ENCODE measurements around the gene TCFL5. TPM values are rescaled to one million over a fixed set of nuclear protein-coding genes. Genes with fewer than 3 reads are reported as not detected.

TCFL5 gene
- total RNA-seq, 4 donors from 2014 or later = 12.0 to 28.9 (median 13.8) TPM

DNA sequence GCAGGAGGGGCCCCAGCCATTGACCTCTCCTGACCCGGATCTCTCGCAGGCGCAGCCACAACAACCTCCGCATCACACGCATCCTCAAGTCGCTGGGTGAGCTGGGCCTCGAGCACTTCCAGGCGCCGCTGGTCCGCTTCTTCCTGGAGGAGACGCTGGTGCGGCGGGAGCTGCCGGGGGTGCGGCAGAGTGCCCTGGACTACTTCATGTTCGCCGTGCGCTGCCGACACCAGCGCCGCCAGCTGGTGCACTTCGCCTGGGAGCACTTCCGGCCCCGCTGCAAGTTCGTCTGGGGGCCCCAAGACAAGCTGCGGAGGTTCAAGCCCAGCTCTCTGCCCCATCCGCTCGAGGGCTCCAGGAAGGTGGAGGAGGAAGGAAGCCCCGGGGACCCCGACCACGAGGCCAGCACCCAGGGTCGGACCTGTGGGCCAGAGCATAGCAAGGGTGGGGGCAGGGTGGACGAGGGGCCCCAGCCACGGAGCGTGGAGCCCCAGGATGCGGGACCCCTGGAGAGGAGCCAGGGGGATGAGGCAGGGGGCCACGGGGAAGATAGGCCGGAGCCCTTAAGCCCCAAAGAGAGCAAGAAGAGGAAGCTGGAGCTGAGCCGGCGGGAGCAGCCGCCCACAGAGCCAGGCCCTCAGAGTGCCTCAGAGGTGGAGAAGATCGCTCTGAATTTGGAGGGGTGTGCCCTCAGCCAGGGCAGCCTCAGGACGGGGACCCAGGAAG is 49.3 kb downstream of the TCFL5 start:
- no peak for TF ChIP-seq POLR2AphosphoS5 (IDR thresholded peaks at IDR 0.05)
- TF ChIP-seq POLR2A (IDR thresholded peaks at IDR 0.05) = no peak
- TF ChIP-seq, protein P1, sequence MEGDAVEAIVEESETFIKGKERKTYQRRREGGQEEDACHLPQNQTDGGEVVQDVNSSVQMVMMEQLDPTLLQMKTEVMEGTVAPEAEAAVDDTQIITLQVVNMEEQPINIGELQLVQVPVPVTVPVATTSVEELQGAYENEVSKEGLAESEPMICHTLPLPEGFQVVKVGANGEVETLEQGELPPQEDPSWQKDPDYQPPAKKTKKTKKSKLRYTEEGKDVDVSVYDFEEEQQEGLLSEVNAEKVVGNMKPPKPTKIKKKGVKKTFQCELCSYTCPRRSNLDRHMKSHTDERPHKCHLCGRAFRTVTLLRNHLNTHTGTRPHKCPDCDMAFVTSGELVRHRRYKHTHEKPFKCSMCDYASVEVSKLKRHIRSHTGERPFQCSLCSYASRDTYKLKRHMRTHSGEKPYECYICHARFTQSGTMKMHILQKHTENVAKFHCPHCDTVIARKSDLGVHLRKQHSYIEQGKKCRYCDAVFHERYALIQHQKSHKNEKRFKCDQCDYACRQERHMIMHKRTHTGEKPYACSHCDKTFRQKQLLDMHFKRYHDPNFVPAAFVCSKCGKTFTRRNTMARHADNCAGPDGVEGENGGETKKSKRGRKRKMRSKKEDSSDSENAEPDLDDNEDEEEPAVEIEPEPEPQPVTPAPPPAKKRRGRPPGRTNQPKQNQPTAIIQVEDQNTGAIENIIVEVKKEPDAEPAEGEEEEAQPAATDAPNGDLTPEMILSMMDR (IDR thresholded peaks at IDR 0.05) = no peak
- TF ChIP-seq EP300 (IDR thresholded peaks at IDR 0.05) = no peak
- Histone ChIP-seq H3K36me3 (peaks cover 0 to 69% of the 10 kb centered on the region in 2 donors), H3K9me3 (no peaks in the 10 kb centered on the region), H3K4me3 (no peak overlapping the region), H3K27ac (no peak overlapping the region), H3K27me3 (peaks cover 32% of the 10 kb centered on the region), H3K4me1 (peaks cover 0 to 42% (median 28%) of the 10 kb centered on the region in 3 donors)
- WGBS, 2 donors (ENCODE audit: low coverage in 1 of 2) = 93% methylated on average over 3 of the region's 43 CpGs; no CpG with 5 or more reads in 1 of the 2 donors
- no peak for ATAC-seq

DNA sequence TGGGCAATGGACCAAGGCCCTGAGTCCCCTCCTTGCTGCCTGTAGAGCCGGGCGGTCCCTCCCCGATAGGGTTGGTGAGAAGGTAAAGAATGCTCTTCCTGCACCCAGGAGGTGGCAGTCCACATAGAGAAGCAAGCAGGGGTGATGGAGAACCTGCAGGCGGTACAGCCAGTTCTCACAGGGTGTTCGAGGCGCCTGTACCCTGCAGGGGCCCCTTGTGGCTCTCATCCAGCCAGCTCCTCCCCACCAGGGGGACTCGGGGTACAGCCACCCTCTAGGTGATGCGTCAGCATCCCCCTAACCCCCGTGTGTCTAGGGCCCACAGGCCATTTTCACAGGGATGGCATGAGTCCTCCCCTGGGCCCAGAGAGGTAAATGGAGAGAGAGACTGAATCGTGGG is 49.9 kb downstream of the TCFL5 start:
- H3K4me3 ChIP-seq = no peak overlapping the region
- ATAC-seq = no peak
- TF ChIP-seq POLR2AphosphoS5 (IDR thresholded peaks at IDR 0.05) = no peak
- 60% methylated on average over 1 of the region's 10 CpGs; no CpG with 5 or more reads in 1 of the 2 donors for WGBS, 2 donors (ENCODE audit: low coverage in 1 of 2)
- H3K4me1 ChIP-seq = peaks cover 0 to 42% (median 30%) of the 10 kb centered on the region in 3 donors
- H3K27me3 ChIP-seq = peaks cover 26% of the 10 kb centered on the region
- peaks cover 0 to 75% of the 10 kb centered on the region in 2 donors for H3K36me3 ChIP-seq
- no peaks in the 10 kb centered on the region for H3K9me3 ChIP-seq
- no peak overlapping the region for H3K27ac ChIP-seq

DNA sequence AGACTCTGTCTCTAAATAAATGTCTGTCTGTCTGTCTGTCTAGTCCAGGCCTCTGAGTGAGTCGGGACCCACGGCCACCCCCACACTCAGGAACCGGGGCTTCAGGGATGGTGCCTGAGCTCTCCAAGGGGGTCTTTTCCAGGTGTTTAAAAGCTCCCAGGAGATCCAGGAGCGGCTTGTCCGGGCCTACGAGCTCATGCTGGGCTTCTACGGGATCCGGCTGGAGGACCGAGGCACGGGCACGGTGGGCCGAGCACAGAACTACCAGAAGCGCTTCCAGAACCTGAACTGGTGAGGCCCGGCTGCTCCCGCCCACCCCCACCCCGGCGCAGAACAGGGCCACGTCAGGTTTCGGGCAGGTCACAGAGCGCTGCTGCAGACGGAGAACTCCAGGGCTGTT is 50.3 kb downstream of the TCFL5 start:
- H3K27ac ChIP-seq = no peak overlapping the region
- H3K4me1 ChIP-seq = peaks cover 0 to 42% (median 31%) of the 10 kb centered on the region in 3 donors
- no peaks in the 10 kb centered on the region for H3K9me3 ChIP-seq
- peaks cover 22% of the 10 kb centered on the region for H3K27me3 ChIP-seq
- WGBS, 2 donors (ENCODE audit: low coverage in 1 of 2) = 70% methylated on average over 2 of the region's 21 CpGs; no CpG with 5 or more reads in 1 of the 2 donors
- ATAC-seq = no peak
- no peak overlapping the region for H3K4me3 ChIP-seq
- peaks cover 0 to 79% of the 10 kb centered on the region in 2 donors for H3K36me3 ChIP-seq
- TF ChIP-seq POLR2A (IDR thresholded peaks at IDR 0.05) (no peak), EP300 (IDR thresholded peaks at IDR 0.05) (no peak), POLR2AphosphoS5 (IDR thresholded peaks at IDR 0.05) (no peak)
- TF ChIP-seq, protein P1 (IDR thresholded peaks at IDR 0.05) = no peak

DNA sequence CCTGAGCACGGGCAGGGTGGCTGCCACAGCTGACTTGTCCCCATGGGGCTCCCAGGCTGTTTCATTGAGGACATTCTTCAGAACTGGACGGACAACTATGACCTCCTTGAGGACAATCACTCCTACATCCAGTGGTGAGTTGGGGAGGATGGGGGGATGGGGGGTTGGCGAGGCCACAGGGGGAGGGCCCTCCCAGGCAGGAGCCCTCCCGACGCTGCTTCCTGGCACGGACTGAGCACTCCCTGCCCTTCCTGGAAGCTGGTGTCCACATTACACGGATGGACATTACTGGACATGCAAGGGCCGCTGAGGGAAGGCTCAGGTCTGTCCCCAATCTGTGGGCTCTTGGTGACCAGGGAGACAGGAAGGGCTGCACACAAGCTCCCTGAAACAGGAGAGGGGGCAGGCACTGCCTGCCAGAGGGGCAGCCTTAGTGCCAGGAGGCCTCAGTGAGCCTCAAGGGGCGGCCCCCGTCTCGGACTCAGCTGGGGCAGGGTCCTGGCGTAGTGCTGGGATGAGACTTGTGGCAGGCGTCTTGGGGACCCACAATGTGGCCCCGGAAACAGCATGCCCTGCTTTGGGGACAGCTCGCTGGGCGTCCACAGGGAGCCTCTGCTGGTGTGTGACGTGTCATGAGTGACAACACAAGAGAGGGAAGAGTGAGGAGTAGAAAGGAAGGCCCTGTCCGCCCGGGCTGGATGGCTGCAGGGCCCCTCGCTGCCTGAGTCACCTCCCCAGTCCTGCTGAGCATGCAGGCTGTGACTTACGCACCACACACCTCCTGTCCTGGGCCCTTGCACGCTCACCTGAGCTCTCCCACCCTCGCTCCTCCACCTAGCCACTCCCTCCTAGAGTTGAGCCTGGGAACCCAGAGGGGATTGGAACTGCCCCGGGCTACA is 51.8 kb downstream of the TCFL5 start:
- 81 to 94% methylated on average over 4 to 6 of the region's 24 CpGs for WGBS, 2 donors (ENCODE audit: low coverage in 1 of 2)
- TF ChIP-seq POLR2AphosphoS5 (IDR thresholded peaks at IDR 0.05) (no peak), POLR2A (IDR thresholded peaks at IDR 0.05) (no peak), EP300 (IDR thresholded peaks at IDR 0.05) (no peak)
- TF ChIP-seq, protein P1 (IDR thresholded peaks at IDR 0.05) = no peak

DNA sequence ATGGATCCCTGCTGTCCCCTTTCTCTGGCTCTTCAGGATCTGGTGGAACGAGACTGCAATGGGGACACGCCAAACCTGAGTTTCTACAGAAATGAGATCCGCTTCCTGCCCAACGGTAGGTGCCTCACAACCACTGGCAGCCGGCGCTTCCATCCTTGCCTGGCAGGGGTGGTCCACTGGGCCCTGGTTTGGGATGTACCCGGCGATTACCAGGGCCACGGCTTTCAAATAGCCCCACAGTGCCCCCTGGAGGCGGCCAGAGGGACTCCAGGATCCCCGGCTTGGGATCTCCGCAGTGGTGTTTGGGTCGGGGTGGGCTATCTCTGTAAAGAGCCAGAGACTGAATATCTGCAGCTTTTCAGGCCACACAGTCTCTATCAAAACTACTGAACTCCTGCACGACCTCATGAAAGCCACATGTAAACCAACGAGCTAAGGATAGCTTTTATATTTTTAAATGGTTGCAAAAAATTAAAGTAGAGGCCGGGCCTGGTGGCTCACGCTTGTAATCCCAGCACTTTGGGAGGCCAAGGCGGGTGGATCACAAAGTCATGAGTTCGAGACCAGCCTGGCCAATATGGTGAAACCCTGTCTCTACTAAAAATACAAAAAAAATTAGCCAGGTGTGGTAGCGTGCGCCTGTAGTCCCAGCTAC is 53.3 kb downstream of the TCFL5 start:
- Histone ChIP-seq H3K4me1 (peaks cover 0 to 41% (median 23%) of the 10 kb centered on the region in 3 donors), H3K9me3 (no peaks in the 10 kb centered on the region), H3K27me3 (no peaks in the 10 kb centered on the region), H3K4me3 (no peak overlapping the region), H3K27ac (no peak overlapping the region), H3K36me3 (peaks cover 0 to 71% of the 10 kb centered on the region in 2 donors)
- no peak for TF ChIP-seq POLR2AphosphoS5 (IDR thresholded peaks at IDR 0.05)
- no peak for TF ChIP-seq POLR2A (IDR thresholded peaks at IDR 0.05)
- TF ChIP-seq, protein P1 (IDR thresholded peaks at IDR 0.05) = peak in 3 of 4 experiments; percentile 76 to 93 (median 84)
- no peak for TF ChIP-seq EP300 (IDR thresholded peaks at IDR 0.05)
- 66 to 80% methylated on average over 4 to 8 of the region's 21 CpGs for WGBS, 2 donors (ENCODE audit: low coverage in 1 of 2)
- peak; percentile 43 for ATAC-seq

More for the DNA sequence above, 51.8 kb downstream of the TCFL5 start:
- H3K4me1 ChIP-seq = peaks cover 0 to 37% (median 23%) of the 10 kb centered on the region in 3 donors
- H3K27ac ChIP-seq = no peak overlapping the region
- peaks cover 0 to 80% of the 10 kb centered on the region in 2 donors for H3K36me3 ChIP-seq
- no peak overlapping the region for H3K4me3 ChIP-seq
- H3K27me3 ChIP-seq = peaks cover 6% of the 10 kb centered on the region
- no peaks in the 10 kb centered on the region for H3K9me3 ChIP-seq
- ATAC-seq = no peak
